Subcutaneous adipose tissue (tissue), 4 donors: ENCODE measurements around the gene HOXD3. TPM values are rescaled to one million over a fixed set of nuclear protein-coding genes. Genes with fewer than 3 reads are reported as not detected.

ENCODE experiments used
- CTCF ChIP-seq: fragments of 450-650 bp; IDR thresholded peaks from one replicate; pipeline ENCODE4 v1.5.1; 2016; ENCODE audit warnings: low read depth, mild to moderate bottlenecking, control low read depth, antibody characterized with exemption, moderate library complexity
- total RNA-seq, 4 donors: library from RNA; depleted of rRNA; stranded (reverse); fragments of >200 nt; gene quantifications; one replicate each; pipeline ENCODE4 v1.1.0, GENCODE V29; 2016

HOXD3 gene
- total RNA-seq, 4 donors from 2014 or later: 1.3 to 23.0 (median 3.6) TPM

GRCh38 chr2:176187899-176188773 is 31.0 kb downstream of the HOXD3 start, which contains the start of gene HOXD1:
HOXD1 (plus strand) TSS chr2:176188668; CDS start chr2:176188802, 134 bp downstream.
- TF ChIP-seq CTCF: no peak

GRCh38 chr2:176188774-176189680 is 31.9 kb downstream of the HOXD3 start:
- no peak for TF ChIP-seq CTCF

GRCh38 chr2:176189681-176190641 is 32.9 kb downstream of the HOXD3 start:
- no peak for TF ChIP-seq CTCF

GRCh38 chr2:176192351-176192750 is 35.2 kb downstream of the HOXD3 start:
- TF ChIP-seq CTCF: no peak

GRCh38 chr2:176193048-176193447 is 35.9 kb downstream of the HOXD3 start:
- TF ChIP-seq CTCF: no peak

GRCh38 chr2:176199902-176200301 is 42.8 kb downstream of the HOXD3 start:
- TF ChIP-seq CTCF: no peak
